K562 (cell line): ENCODE data around the gene RAD54L. TPM values are rescaled to one million over a fixed set of nuclear protein-coding genes. Genes with fewer than 3 reads are reported as not detected.
A peak's percentile ranks its signal among the peaks of the same experiment; 100 is the strongest.
"Not testable (repeated sequence)": the region's sequence is repeated elsewhere in the genome, so short reads cannot be mapped to it uniquely, and the experiment has no call there.

Experiments used
- ATAC-seq: fragments of 200-7000 bp; cut with Tn5 transposase; 3 replicates; pipeline ENCODE4 v1.9.1; 2020; ENCODE audit warnings: moderate library complexity
- BruUV-seq: library from RNA; stranded (reverse); fragments of 400-500 nt; replicated peaks from 2 replicates; lab custom pipeline; 2021; lab: Mats Ljungman, UMichigan
- CTCF ChIA-PET: fragments of 300-600 bp; formaldehyde crosslinking; extraction: SDS; loops from one replicate; lab custom pipeline; 2021; ENCODE audit warnings: low intra/inter-chr PET ratio; lab: Yijun Ruan, JAX
- POLR2A ChIA-PET: fragments of 300-600, 350-650 bp; sonication (Branson Sonifier 250); formaldehyde crosslinking; extraction: SDS; loops from one replicate; lab custom pipeline; 2021; ENCODE audit warnings: antibody characterized with exemption, inconsistent platforms; lab: Yijun Ruan, JAX
- DNase-seq, 4 experiments: peaks; one replicate each; pipeline versions ENCODE4 v3.0.0 to v3.0.0-alpha.2; 2011 to 2018; ENCODE audit warnings: low spot score in 3 of 4, mixed read lengths in 3 of 4; ENCODE audit errors: extremely low read depth in 1 of 4
- FAIRE-seq: peaks from 2 replicates; lab custom pipeline; 2011; peaks lifted over from hg19 to GRCh38; lab: Jason Lieb, UNC
- H2AFZ ChIP-seq: 2 replicates; pipeline ENCODE4 v1.6.0; 2011; ENCODE audit warnings: low read depth, low read length, control low read depth, inconsistent platforms
- H3K27ac ChIP-seq: fragments of 200-600 bp; 3 replicates; pipeline ENCODE4 v1.8.0; 2011; ENCODE audit warnings: low read depth, mild to moderate bottlenecking, control low read depth, inconsistent platforms, low read length, moderate library complexity, mixed read lengths; ENCODE audit errors: extremely low read depth
- H3K27me3 ChIP-seq, 2 experiments: fragments of 300-600 bp in 1 of 2; 2 replicates in 1 of 2; 3 replicates in 1 of 2; pipeline versions ENCODE4 v1.6.0 to v1.8.0; 2011; ENCODE audit warnings: inconsistent platforms in 2 of 2, low read length in 2 of 2, mild to moderate bottlenecking in 1 of 2, mixed read lengths in 1 of 2, moderate library complexity in 1 of 2; ENCODE audit not compliant: control insufficient read depth in 2 of 2, insufficient read depth in 2 of 2
- H3K36me3 ChIP-seq: fragments of 300-600 bp; 3 replicates; pipeline ENCODE4 v1.8.0; 2011; ENCODE audit warnings: mild to moderate bottlenecking, low read length, inconsistent platforms; ENCODE audit not compliant: control insufficient read depth, insufficient read depth
- H3K4me1 ChIP-seq, 2 experiments: fragments of 200-600 bp in 1 of 2; replicated peaks in 1 of 2; 2 replicates in 1 of 2; 3 replicates in 1 of 2; pipeline versions ENCODE4 v1.5.1 to v1.8.0; 2011; ENCODE audit warnings: inconsistent platforms in 2 of 2, low read length in 2 of 2, mild to moderate bottlenecking in 1 of 2, mixed read lengths in 1 of 2, moderate library complexity in 1 of 2; ENCODE audit not compliant: control insufficient read depth in 2 of 2, insufficient read depth in 2 of 2
- H3K4me2 ChIP-seq: 2 replicates; pipeline ENCODE4 v1.6.1; 2011; ENCODE audit warnings: low read length, control low read depth, inconsistent platforms, mixed read lengths; ENCODE audit not compliant: insufficient read depth
- H3K4me3 ChIP-seq: fragments of 200-600 bp; sonication (generic), shearing (Covaris generic); 2 replicates; pipeline ENCODE4 v1.5.1; 2016; ENCODE audit warnings: control low read depth, inconsistent platforms
- H3K79me2 ChIP-seq: fragments of 200-600 bp; 3 replicates; pipeline ENCODE4 v1.8.0; 2011; ENCODE audit warnings: low read length, inconsistent platforms; ENCODE audit not compliant: control insufficient read depth, insufficient read depth
- H3K9ac ChIP-seq, 2 experiments: 2 replicates each; pipeline versions ENCODE4 v1.6.0 to v1.6.1; 2011; ENCODE audit warnings: low read depth in 2 of 2, low read length in 2 of 2, control low read depth in 1 of 2, inconsistent platforms in 1 of 2, mild to moderate bottlenecking in 1 of 2, mixed read lengths in 1 of 2; ENCODE audit not compliant: insufficient read depth in 1 of 2
- H3K9me1 ChIP-seq: one replicate; pipeline ENCODE4 v1.6.0; 2011; ENCODE audit warnings: inconsistent platforms, mild to moderate bottlenecking, low read length, moderate library complexity; ENCODE audit not compliant: control insufficient read depth, insufficient read depth
- H3K9me3 ChIP-seq: replicated peaks from 2 replicates; pipeline ENCODE4 v1.5.1; 2011; ENCODE audit warnings: low read depth, low read length, inconsistent platforms; ENCODE audit not compliant: control insufficient read depth, insufficient read depth
- H4K20me1 ChIP-seq: replicated peaks from 2 replicates; pipeline ENCODE4 v1.6.1; 2011; ENCODE audit warnings: low read length, inconsistent platforms, mixed read lengths; ENCODE audit not compliant: control insufficient read depth, insufficient read depth
- RFX1 ChIP-seq: fragments of 450-650 bp; IDR thresholded peaks from 2 replicates; pipeline ENCODE4 v1.6.1; 2016; ENCODE audit warnings: mild to moderate bottlenecking, moderate library complexity
- SLC30A9 ChIP-seq: fragments of 250-450 bp; sonication (Bioruptor Pico); IDR thresholded peaks from 2 replicates; pipeline ENCODE4 v1.8.0; 2022; ENCODE audit warnings: mild to moderate bottlenecking, moderate library complexity
- ZNF121 ChIP-seq: sonication (generic); formaldehyde crosslinking; conservative IDR thresholded peaks from 2 replicates; pipeline ENCODE4 v1.8.0; 2022; ENCODE audit warnings: missing genetic modification reagents
- WGBS: fragments of 100-300 bp; shearing (Covaris generic); methylation state at CpG from one replicate; pipeline ENCODE4 v1.1.6; 2016; ENCODE audit warnings: low coverage, mixed read lengths; ENCODE audit not compliant: insufficient coverage; ENCODE audit errors: missing lambda C conversion rate; 5-methylcytosine and 5-hydroxymethylcytosine counted together
- in situ Hi-C: fragments of 300-500 bp; cut with MboI; formaldehyde crosslinking; loops from 4 replicates; pipeline ENCODE4 v1.15.0; 2018; ENCODE audit warnings: inconsistent platforms, mixed read lengths
- intact Hi-C: fragments of 100-400 bp; cut with micrococcal nuclease; formaldehyde crosslinking; loops from 2 replicates; pipeline ENCODE4 v1.14.2; 2022
- polyA plus RNA-seq, 8 experiments: library from polyadenylated mRNA; depleted of rRNA in 4 of 8; stranded (reverse) in 5 of 8; unstranded in 3 of 8; fragments of >200 nt; fragmentation: Nextera tagmentation in 2 of 8; fragmentation: Illumina TruSeq in 1 of 8; extraction: Ambion mirVana in 2 of 8; extraction: Trizol in 1 of 8; gene quantifications; 2 replicates each; pipeline versions ENCODE4 v1.2.1 to v1.2.3, GENCODE V29; 2011 to 2014; ENCODE audit warnings: inconsistent platforms in 1 of 8, missing spikeins in 1 of 8
- total RNA-seq, 7 experiments: library from RNA; depleted of rRNA in 6 of 7; stranded (reverse); fragments of >200 nt in 6 of 7; fragmentation: Illumina TruSeq in 2 of 7; extraction: Trizol in 2 of 7; gene quantifications; 2 replicates each; pipeline versions ENCODE4 v1.2.1 to v1.2.3, GENCODE V29; 2011 to 2021; ENCODE audit warnings: low replicate concordance in 1 of 7
- TF ChIP-seq, protein P1 (sequence below): sonication (generic); formaldehyde crosslinking; IDR thresholded peaks from 2 replicates; pipeline ENCODE4 v1.8.1; 2023; ENCODE audit warnings: missing genetic modification reagents, mild to moderate bottlenecking, borderline replicate concordance

Gene RAD54L
- total and polyA plus RNA-seq, 9 of the 15 experiments (the other 6 are each of a cell fraction or from before 2014, with no cell fraction given), result 17.9 to 92.3 (median 37.5) TPM

DNA sequence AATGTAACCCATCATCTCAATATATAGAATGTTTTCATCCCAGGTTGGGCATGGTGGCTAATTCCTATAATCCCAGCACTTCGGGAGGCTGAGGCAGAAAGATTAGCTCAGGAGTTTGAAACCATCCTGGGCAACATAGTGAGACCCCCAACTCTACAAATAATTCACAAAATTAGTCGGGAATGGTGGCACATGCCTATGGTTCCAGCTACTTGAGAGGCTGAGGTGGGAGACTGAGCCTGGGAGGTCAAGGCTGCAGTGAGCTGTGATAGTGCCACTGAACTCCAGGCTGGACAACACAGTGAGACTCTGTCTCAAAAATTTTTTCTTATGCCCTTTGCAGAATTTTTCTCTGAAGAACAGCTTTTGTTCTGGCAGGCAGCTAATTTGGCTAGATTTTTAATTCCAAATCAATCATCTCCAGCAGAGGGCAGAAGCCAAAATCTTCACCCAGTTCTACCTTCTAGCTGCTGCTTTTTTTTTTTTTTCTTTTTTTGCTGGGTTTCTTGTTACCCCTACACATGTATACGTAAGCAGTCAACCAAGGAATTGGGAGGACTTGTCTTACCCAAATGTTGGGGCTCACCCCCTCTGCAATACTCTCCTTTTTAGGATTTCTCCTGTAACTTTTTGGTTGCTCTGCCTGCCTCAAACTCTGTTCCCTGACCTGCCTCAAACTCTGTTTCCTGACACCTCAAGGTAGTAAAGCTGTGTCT, 2.7 kb upstream of the RAD54L start (continued):
- TF ChIP-seq, protein P1, sequence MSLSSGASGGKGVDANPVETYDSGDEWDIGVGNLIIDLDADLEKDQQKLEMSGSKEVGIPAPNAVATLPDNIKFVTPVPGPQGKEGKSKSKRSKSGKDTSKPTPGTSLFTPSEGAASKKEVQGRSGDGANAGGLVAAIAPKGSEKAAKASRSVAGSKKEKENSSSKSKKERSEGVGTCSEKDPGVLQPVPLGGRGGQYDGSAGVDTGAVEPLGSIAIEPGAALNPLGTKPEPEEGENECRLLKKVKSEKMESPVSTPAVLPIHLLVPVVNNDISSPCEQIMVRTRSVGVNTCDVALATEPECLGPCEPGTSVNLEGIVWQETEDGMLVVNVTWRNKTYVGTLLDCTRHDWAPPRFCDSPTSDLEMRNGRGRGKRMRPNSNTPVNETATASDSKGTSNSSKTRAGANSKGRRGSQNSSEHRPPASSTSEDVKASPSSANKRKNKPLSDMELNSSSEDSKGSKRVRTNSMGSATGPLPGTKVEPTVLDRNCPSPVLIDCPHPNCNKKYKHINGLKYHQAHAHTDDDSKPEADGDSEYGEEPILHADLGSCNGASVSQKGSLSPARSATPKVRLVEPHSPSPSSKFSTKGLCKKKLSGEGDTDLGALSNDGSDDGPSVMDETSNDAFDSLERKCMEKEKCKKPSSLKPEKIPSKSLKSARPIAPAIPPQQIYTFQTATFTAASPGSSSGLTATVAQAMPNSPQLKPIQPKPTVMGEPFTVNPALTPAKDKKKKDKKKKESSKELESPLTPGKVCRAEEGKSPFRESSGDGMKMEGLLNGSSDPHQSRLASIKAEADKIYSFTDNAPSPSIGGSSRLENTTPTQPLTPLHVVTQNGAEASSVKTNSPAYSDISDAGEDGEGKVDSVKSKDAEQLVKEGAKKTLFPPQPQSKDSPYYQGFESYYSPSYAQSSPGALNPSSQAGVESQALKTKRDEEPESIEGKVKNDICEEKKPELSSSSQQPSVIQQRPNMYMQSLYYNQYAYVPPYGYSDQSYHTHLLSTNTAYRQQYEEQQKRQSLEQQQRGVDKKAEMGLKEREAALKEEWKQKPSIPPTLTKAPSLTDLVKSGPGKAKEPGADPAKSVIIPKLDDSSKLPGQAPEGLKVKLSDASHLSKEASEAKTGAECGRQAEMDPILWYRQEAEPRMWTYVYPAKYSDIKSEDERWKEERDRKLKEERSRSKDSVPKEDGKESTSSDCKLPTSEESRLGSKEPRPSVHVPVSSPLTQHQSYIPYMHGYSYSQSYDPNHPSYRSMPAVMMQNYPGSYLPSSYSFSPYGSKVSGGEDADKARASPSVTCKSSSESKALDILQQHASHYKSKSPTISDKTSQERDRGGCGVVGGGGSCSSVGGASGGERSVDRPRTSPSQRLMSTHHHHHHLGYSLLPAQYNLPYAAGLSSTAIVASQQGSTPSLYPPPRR (CRISPR knock-in tag), result no peak
- TF ChIP-seq RFX1 (no peak), SLC30A9 (CRISPR knock-in tag) (no peak)
- TF ChIP-seq, all 486 proteins: peak for 12

DNA sequence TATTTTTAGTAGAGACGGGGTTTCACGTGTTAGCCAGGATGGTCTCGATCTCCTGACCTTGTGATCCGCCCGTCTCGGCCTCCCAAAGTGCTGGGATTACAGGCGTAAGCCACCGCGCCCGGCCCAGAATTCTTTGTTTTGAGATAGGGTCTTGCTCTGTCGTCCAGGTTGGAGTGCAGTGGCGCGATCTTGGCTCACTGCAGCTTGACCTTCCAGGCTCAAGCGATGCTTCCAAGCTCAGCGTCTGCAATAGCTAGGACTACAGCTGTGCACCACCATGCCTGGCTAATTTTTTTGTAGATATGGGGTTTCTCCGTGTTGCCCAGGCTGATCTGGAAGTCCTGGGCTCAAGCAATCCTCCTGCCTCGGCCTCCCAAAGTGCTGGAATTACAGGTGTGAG, 1.4 kb upstream of the RAD54L start:
- Histone ChIP-seq H3K4me2 (peak overlapping the region; percentile 98), H2AFZ (peak overlapping the region; percentile 99; the same call in 1 of the 2 replicates), H3K27ac (peak overlapping the region; percentile 91; the same call in 2 of the 3 replicates), H3K9ac (peak overlapping the region; percentile 32 to 89; a peak in 2 of 4 replicates), H3K36me3 (peaks cover 25% of the 10 kb centered on the region), H3K4me1 (peaks cover 22 to 40% of the 10 kb centered on the region in 2 experiments; a peak in 4 of 5 replicates), H3K79me2 (peaks cover 33% of the 10 kb centered on the region)
- CTCF ChIA-PET, FAIRE-seq, BruUV-seq, DNase-seq, H3K4me3 ChIP-seq, ATAC-seq, H4K20me1 ChIP-seq, in situ Hi-C loops, H3K9me3 ChIP-seq, H3K9me1 ChIP-seq, H3K27me3 ChIP-seq: not testable (repeated sequence)
- POLR2A ChIA-PET, result interaction anchor here (0.6 to 3.3 kb wide), 20 partner anchors 10 to 1525 kb away, joined by 3 to 23 read pairs (median 4); partner anchors contain the start of genes LRRC41, TSPAN1 and UQCRH
- peak; percentile 58 for TF ChIP-seq ZNF121 (CRISPR knock-in tag)
- WGBS, result 75% methylated on average over 17 of the region's 17 CpGs
- intact Hi-C loops, result loop anchor here (5.0 kb wide), 1 partner anchor 56 kb away; the partner anchor contains the start of genes LRRC41 and UQCRH
